ENCODE measurements around the gene MRNIP.

Gene MRNIP

GRCh38 chr5:179803651-179804554, 54.7 kb downstream of the MRNIP start:
- DNase-seq (ENCODE audit: low spot score), result no peak

DNA sequence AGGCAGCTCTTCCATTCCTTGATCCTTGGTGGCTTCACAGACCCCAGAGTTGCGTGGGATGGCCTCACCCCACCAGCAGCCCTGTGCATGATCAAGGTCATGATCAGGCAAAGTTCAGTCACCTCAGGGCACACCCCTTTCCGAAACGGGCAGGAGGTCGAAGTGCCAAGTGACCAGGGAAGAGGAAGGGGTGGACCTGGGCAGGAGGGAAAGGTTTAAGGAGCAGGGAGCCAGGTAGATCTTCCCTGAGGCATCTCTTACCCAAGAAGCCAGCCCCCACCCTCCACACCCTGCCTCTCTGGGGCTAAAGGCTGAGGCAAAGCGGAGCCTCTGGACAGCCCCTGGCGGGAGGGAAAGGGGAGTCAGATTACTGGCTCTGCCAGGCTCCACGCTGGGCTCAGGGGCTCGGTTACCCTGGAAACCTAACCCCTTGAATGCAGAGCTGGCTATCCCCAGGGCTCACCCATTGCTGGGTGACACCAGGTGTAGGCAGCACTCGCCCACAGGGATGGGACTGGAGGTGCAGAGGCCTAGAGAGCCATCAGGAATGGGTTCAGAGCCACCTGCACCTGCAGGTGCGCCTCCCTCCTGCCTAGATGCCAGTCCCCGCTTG, 55.6 kb downstream of the MRNIP start:
- no peak for DNase-seq (ENCODE audit: low spot score)

- no peak for DNase-seq (ENCODE audit: low spot score)
These were observed 56.3 kb downstream of the MRNIP start for GRCh38 chr5:179802207-179802883.

DNA sequence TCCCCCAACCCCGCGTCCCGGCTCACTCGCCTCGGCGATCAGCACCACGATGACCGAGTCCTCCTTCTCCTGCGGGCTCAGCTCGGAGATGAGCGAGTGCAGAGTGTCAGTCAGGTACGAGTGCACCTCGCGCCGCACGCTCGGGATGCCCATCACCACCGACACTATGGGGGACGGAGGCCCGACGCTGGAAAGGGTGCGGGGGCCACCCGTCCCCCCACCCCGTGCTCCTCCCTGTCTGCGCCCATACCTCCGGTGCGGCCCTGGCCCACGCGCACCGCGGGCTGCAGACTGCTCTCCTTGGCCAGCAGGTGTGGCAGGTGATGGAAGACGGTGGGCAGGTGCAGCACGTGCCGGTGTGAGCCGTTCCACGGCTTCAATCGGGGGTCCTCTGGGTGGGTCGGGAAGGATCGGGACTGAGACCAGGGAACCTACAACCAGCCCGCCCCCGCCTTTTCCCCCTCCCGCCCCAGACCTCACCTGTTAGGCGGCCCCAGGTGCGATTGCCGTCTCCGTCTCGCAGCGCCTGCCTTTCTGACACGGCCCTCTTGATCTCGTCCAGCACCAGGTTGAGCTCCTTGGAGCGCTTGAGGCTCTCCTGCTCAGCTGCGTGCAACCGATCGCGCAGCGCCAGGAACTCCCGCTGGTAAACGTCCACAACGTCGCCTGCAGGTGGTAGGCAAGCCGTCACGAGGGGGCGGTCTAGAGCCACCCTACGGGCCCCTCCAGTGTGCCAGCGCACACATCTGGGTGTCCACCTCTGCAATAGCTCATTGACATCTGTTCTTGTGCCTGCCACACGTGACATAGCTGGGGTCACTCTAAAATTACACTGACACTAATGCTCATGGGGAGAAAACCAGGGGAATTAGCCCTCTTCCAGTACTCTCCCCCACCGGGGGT, 57.1 kb downstream of the MRNIP start:
- DNase-seq (ENCODE audit: low spot score), result peak; percentile 83

GRCh38 chr5:179800696-179801201, 57.9 kb downstream of the MRNIP start:
- no peak for DNase-seq (ENCODE audit: low spot score)

DNA sequence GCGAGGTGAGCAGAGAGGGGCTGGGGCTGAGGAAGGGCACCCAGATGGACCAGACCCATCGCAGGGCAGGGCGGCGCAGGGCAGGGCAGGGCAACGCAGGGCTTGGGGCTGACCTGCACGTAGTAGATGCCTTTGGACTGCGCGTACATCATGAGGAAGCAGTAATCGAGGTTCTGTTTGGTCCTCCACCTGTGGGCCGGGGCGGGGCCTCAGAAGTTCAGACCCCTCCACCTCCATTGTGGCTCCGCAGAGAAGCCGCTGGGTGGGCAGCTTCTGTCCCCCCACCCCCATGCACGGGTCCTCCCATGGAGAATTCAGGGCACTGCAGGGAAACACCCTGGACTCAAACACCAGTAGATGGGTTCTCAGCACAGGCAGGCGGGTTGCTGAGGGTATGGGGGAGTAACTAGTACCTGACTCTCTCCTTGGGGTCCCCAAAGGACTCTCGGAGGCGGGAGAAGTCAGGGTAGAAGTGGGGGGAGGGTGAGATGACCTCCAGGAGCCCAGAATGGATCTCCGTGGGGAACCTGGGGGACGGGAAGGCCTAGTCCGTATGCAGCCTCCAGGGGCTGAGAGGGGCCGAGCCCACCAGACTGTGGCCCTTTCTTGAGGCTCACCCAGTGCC, 58.4 kb downstream of the MRNIP start:
- no peak for DNase-seq (ENCODE audit: low spot score)

DNA sequence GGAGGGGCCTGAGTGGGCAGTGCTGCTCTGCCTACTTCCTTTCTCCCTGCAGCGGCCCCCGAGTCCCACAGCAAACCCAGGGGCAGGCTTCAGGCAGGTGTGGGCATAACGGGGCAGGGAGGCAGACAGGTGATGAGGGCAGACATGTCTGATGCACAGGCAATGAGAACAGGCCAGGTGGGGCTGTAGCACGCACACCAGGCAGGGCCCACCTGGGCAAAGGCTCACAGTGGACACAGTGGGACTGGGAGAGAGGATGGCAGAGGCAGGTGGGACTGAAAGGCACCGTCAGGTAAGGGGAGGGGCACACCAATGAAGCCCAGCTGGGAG, 59.0 kb downstream of the MRNIP start:
- DNase-seq (ENCODE audit: low spot score), result no peak

- DNase-seq (ENCODE audit: low spot score), result no peak
These were observed 59.6 kb downstream of the MRNIP start for GRCh38 chr5:179798771-179799643.

GRCh38 chr5:179798144-179798770, 60.4 kb downstream of the MRNIP start:
- no peak for DNase-seq (ENCODE audit: low spot score)

DNA sequence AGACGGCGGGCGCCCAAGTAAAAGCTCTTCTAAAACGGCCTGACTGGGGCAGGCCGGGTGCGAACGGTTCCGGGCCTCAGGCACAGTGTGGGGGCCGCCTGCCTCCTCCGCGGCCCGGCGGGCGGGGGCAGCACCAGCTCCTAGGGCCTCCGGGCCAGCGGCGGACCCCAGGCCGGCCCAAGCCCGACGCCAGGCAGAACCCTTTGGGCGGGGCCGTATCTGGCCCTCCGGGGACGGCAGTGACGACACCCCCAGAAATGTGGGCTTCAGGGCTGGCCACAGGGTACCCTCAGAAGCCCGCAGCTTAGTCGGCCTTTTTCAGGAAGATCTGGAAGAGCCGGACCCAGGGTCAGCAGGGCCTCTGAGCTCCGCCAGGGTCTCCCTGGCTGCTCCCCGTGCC, 60.9 kb downstream of the MRNIP start:
- no peak for DNase-seq (ENCODE audit: low spot score)

GRCh38 chr5:179796877-179797608, 61.6 kb downstream of the MRNIP start:
- DNase-seq (ENCODE audit: low spot score), result no peak

DNA sequence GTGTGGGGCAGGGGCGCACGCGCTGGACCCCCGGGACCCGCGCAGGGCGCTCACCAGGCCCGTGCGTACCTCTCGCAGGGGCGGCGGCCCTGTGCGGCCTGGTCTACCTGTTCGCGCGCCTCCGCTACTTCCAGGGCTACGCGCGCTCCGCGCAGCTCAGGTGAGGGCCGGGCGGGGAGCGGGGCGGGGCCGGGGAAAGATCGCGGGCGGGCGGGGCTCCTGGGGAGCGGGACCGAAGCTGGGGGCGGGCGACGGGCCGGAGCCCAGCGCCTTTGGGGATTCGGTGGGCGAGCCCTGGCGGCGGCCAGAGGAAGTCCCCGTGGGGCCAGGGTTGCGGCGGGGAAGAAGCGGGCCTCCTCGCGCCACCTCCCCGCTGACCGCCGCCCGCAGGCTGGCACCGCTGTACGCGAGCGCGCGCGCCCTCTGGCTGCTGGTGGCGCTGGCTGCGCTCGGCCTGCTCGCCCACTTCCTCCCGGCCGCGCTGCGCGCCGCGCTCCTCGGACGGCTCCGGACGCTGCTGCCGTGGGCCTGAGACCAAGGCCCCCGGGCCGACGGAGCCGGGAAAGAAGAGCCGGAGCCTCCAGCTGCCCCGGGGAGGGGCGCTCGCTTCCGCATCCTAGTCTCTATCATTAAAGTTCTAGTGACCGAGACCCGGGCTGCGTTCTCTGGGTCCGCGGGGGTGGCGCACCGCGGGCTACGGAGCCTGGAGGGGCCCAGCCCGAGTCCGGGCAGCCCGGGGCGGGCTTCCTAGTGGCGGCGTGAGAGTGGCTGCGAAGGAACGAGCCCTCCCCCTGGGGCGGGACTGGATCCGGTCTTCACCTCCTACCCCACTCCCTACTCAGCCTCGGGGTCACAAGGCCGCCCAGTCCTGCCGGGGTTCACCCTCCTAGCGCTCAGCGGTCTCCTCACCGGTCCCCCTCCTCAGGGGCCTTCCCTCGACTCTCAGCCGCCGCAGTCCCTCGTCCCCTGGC, 62.5 kb downstream of the MRNIP start:
- DNase-seq (ENCODE audit: low spot score), result peak; percentile 62

DNA sequence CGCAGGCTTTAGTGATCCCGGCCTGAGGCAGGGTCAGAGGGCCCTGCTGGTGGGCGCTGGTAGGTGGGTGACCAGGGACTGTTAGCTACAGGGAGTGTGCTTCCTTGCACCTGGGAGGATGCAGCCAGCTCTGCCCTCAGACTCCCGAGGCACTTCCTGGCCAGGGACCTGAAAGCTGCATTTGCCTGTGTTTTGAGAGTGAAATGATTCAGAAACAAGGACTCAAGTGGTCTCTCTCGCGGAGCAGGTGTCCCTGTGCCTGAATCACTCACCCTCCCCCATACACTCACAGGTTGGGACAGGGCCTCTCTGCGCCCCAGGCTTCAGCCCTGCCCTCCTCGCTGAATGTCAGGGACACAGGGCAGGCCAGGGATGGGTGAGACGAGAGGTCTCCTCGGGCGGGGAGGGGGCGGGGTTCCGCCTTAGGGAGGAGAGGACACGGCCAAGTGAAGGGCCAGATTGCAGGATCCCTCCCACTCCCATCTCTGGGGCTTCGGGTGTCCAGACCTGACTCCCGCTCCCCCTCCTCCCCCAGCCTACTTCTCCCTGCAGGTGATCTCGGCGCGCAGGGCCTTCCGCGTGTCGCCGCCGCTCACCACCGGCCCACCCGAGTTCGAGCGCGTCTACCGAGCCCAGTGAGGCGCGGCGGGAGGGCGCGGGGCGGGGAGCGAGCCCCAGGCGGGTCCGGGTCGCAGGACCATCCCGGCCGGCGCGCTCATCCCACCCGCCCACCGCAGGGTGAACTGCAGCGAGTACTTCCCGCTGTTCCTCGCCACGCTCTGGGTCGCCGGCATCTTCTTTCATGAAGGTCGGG, 63.4 kb downstream of the MRNIP start:
- no peak for DNase-seq (ENCODE audit: low spot score)

- no peak for DNase-seq (ENCODE audit: low spot score)
These were observed 64.0 kb downstream of the MRNIP start for GRCh38 chr5:179794575-179794974.

DNA sequence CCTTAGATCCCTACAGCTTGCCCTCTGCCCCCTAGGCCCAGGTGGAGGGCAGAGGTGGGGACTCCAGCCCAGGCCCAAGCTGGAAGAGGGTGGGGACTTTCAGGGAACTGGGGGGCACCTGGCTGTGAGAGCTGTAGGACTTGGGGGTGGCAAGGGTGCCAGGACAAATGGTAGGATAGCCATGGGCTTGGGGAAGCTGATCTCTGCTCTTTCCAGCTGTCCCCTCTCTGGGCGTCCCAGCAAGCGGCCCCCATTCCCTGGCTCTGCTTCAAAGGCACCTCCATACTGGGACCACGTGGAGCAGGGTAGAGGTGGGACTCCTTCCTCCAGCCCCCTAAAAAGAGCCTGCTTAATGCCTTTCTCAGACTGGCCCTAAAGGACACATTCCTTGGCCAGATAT, 64.4 kb downstream of the MRNIP start:
- no peak for DNase-seq (ENCODE audit: low spot score)

GRCh38 chr5:179793468-179794139, 65.0 kb downstream of the MRNIP start, which contains the start of gene LTC4S:
TSS of gene LTC4S (plus strand) at chr5:179793986. CDS start at chr5:179794081, 95 bp downstream.
- DNase-seq (ENCODE audit: low spot score), result no peak
